ENCODE data around the gene FABP3. TPM values are rescaled to one million over a fixed set of nuclear protein-coding genes. Genes with fewer than 3 reads are reported as not detected.

The FABP3 gene
- total and polyA plus RNA-seq, 2 of the 4 experiments (the other 2 are of a cell fraction): 4.8 to 8.6 TPM

DNA sequence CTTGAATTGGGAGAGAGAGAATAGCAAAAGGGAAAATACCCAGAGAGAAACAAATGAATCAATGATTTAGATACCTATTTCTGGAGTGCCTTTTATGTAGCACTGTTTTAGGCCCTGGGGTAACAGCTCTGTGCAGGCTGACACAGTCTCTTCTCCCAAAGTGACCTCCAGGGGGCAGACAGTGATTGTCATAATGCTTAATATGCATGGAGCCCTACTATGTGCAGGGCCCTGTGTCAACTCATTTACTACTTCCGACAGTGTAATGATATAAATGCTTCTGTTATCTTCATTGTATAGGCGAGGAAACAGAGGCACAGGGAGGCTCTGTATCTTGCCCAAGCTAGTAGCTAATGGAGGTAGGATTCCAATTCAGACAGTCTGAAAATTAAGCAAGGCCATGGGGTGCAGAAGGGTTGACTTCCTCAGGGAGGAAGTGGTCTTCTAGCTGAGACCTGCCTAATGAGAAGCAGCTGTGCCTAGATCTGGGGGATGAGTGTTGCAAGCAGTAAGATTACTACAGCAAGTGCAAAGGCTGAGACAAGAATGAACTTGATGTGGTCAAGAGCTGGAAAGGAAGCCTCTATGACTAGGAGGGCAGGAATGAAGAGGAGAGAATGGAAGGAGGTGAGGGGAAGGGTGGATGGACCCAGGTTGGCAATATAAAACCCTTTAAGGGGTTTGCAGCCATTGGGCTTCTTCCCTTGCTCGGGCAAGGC is 23.9 kb upstream of the FABP3 start:
- Histone ChIP-seq H3K4ac (ENCODE audit: low read depth, low read length) (peak overlapping the region; percentile 81), H3K9ac (ENCODE audit: low read depth, low read length) (no peak overlapping the region), H2BK120ac (ENCODE audit: low read depth, low read length) (peak overlapping the region; percentile 93), H3K27ac (ENCODE audit: insufficient read depth, low read length) (peak overlapping the region; percentile 58), H3K4me2 (ENCODE audit: low read depth, low read length) (no peak overlapping the region; the same call in 1 of the 2 replicates), H3K9me1 (ENCODE audit: insufficient read depth, low read length) (peaks cover 10% of the 10 kb centered on the region), H3K27me3 (ENCODE audit: control insufficient read depth, insufficient read depth, low read length) (no peaks in the 10 kb centered on the region), H3K36me3 (ENCODE audit: control insufficient read depth, insufficient read depth, low read length) (no peaks in the 10 kb centered on the region), H4K20me1 (ENCODE audit: insufficient read depth, low read length) (no peaks in the 10 kb centered on the region), H4K8ac (ENCODE audit: low read depth in 2 of 2, low read length in 2 of 2) (peak overlapping the region in 1 of 2 experiments; percentile 88; a peak in 2 of 4 replicates), H2BK15ac (ENCODE audit: low read depth, low read length) (peak overlapping the region; percentile 51; the same call in 1 of the 3 replicates), H4K5ac (ENCODE audit: low read depth, low read length) (peak overlapping the region; percentile 45; the same call in 1 of the 2 replicates), H3K4me1 (ENCODE audit: control insufficient read depth, insufficient read depth, low read length) (peaks cover 14% of the 10 kb centered on the region), H3K18ac (ENCODE audit: low read depth, low read length) (peak overlapping the region; percentile 66; the same call in 1 of the 2 replicates), H3K79me1 (ENCODE audit: low read depth in 1 of 2, low read length in 2 of 2) (peaks cover 0 to 2% of the 10 kb centered on the region in 2 experiments; a peak in 1 of 4 replicates), H2BK5ac (ENCODE audit: low read depth, low read length, poor library complexity, severe bottlenecking) (peak overlapping the region; percentile 93), H2AFZ (replicated peaks; ENCODE audit: low read length, poor library complexity) (peak overlapping the region; percentile 47), H2BK20ac (ENCODE audit: low read depth, low read length) (peak overlapping the region; percentile 70), H2AK5ac (ENCODE audit: low read depth, low read length) (peak overlapping the region; percentile 87), H4K91ac (ENCODE audit: insufficient read depth, low read depth, low read length) (peak overlapping the region; percentile 84), H3K23ac (ENCODE audit: low read depth, low read length) (peak overlapping the region; percentile 85), H2AK9ac (replicated peaks; ENCODE audit: low read depth, low read length, poor library complexity) (peak overlapping the region; percentile 91), H3K56ac (ENCODE audit: extremely low read depth, insufficient read depth, low read length) (peak overlapping the region; percentile 57), H3K14ac (replicated peaks; ENCODE audit: low read depth, low read length) (peak overlapping the region; percentile 27; the same call in 1 of the 2 replicates), H3K4me3 (ENCODE audit: insufficient read depth, low read depth, low read length) (no peak overlapping the region), H3K9me3 (ENCODE audit: control insufficient read depth, insufficient read depth, low read length) (no peaks in the 10 kb centered on the region)
- DNase-seq (peak; percentile 90), ATAC-seq (ENCODE audit: low read depth) (peak; percentile 37)
- ChIA-PET POLR2A (ENCODE audit: unreplicated experiment) (no interaction called here), CTCF (interaction anchor here (0.6 to 5.5 kb wide), 7 partner anchors 13 to 152 kb away, joined by 3 to 61 read pairs (median 4); no protein-coding TSS in a partner anchor)
- TF ChIP-seq POLR2A (IDR thresholded peaks at IDR 0.05; ENCODE audit: low read depth, low read length): no peak
- peak; percentile 28; the same call in 1 of the 2 replicates for TF ChIP-seq FOS (IDR thresholded peaks at IDR 0.05; ENCODE audit: low read depth, low read length)
- no peak for TF ChIP-seq ELK1 (IDR thresholded peaks at IDR 0.05; ENCODE audit: borderline replicate concordance, low read depth, low read length)
- peak; percentile 47 for TF ChIP-seq SMC3 (IDR thresholded peaks at IDR 0.05; ENCODE audit: low read depth, low read length)
- peak; percentile 86 for TF ChIP-seq CEBPB (IDR thresholded peaks at IDR 0.05; ENCODE audit: low read depth, low read length)
- TF ChIP-seq CTCF (conservative IDR thresholded peaks at IDR 0.05; ENCODE audit: low read depth, low read length): peak; percentile 44
- TF ChIP-seq RAD21 (IDR thresholded peaks at IDR 0.05; ENCODE audit: low read length): 0 out of 2 replicates have a peak, but pooled peaks have one; percentile 28
- BruUV-seq (replicated peaks): no TSS peak
- dilution Hi-C loops (cut with HindIII; ENCODE audit: low sequenced_read_pairs, unreplicated experiment): no loop called here
- in situ Hi-C loops (cut with MboI; ENCODE audit: low sequenced_read_pairs): no loop called here
- intact Hi-C loops (cut with micrococcal nuclease): no loop called here
- WGBS, 2 experiments (ENCODE audit: extremely low coverage in 2 of 2, insufficient read length in 1 of 2): 100% methylated on average over 2 of the region's 3 CpGs; no CpG with 5 or more reads in 1 of the 2 experiments

Measured in IMR-90 (cell line).